GM10248 (cell line): ENCODE data around the gene AIMP2.
"Not testable (repeated sequence)": the region's sequence is repeated elsewhere in the genome, so short reads cannot be mapped to it uniquely, and the experiment has no call there.

Source experiments
- CTCF ChIA-PET: fragments of 300-600 bp; sonication (Branson Sonifier 250); formaldehyde crosslinking; extraction: SDS; loops from one replicate; lab custom pipeline; 2021; ENCODE audit warnings: antibody characterized with exemption; lab: Yijun Ruan, JAX
- POLR2A ChIA-PET: fragments of 350-650 bp; sonication (Branson Sonifier 250); formaldehyde crosslinking; extraction: SDS; loops from one replicate; lab custom pipeline; 2020; ENCODE audit warnings: antibody characterized with exemption; lab: Yijun Ruan, JAX
- DNase-seq: peaks from one replicate; pipeline ENCODE4 v3.0.0; 2012; ENCODE audit errors: extremely low spot score
- TF ChIP-seq, protein P1 (sequence below): IDR thresholded peaks from 2 replicates; pipeline ENCODE4 v1.5.1; 2012; ENCODE audit warnings: mild to moderate bottlenecking, low read depth; ENCODE audit errors: extremely low read depth, missing control alignments, control extremely low read depth

AIMP2 gene

DNA sequence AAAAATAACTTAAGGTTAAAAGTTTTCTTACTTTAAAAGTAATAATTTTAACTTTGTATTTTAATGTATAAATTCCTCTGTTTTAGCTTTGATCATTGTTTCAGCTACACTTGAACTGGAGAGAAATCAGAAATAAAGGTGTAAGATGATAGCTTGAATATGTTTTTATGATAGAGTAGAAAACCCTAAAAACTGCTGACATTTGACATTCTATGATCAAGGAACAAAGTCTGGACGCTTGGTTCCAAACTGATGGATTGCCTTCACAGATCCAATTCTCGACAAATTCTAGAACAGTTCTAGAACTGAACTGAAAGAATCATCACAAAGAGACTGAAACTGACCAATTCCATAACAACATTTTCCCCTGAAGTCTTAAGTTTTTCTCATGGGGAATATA, 21.9 kb downstream of the AIMP2 start, which contains the start of gene ANKRD61:
TSS of gene ANKRD61 (plus strand) at position 389 of the 400 bp plus-strand sequence. CDS start at position 389, 0 bp downstream.
- TF ChIP-seq, protein P1, sequence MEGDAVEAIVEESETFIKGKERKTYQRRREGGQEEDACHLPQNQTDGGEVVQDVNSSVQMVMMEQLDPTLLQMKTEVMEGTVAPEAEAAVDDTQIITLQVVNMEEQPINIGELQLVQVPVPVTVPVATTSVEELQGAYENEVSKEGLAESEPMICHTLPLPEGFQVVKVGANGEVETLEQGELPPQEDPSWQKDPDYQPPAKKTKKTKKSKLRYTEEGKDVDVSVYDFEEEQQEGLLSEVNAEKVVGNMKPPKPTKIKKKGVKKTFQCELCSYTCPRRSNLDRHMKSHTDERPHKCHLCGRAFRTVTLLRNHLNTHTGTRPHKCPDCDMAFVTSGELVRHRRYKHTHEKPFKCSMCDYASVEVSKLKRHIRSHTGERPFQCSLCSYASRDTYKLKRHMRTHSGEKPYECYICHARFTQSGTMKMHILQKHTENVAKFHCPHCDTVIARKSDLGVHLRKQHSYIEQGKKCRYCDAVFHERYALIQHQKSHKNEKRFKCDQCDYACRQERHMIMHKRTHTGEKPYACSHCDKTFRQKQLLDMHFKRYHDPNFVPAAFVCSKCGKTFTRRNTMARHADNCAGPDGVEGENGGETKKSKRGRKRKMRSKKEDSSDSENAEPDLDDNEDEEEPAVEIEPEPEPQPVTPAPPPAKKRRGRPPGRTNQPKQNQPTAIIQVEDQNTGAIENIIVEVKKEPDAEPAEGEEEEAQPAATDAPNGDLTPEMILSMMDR = no peak
- POLR2A ChIA-PET = no interaction called here
- DNase-seq = no peak
- CTCF ChIA-PET = interaction anchor here (2.2 kb wide), 2 partner anchors 10 to 15 kb away, joined by 5 to 7 read pairs; no protein-coding TSS in a partner anchor

- ChIA-PET POLR2A (no interaction called here), CTCF (interaction anchor here (1.5 to 2.2 kb wide), 3 partner anchors 11 to 16 kb away, joined by 4 to 7 read pairs (median 5); no protein-coding TSS in a partner anchor)
- no peak for DNase-seq
- TF ChIP-seq, protein P1 = no peak
These were observed 22.5 kb downstream of the AIMP2 start for GRCh38 chr7:6031567-6031966.

GRCh38 chr7:6032167-6032566, 23.1 kb downstream of the AIMP2 start:
- TF ChIP-seq, protein P1 = no peak
- no peak for DNase-seq
- POLR2A ChIA-PET = no interaction called here
- CTCF ChIA-PET = interaction anchor here (1.4 to 2.2 kb wide), 4 partner anchors 9 to 17 kb away, joined by 4 to 7 read pairs (median 5); no protein-coding TSS in a partner anchor

GRCh38 chr7:6032641-6033040, 23.6 kb downstream of the AIMP2 start:
- TF ChIP-seq, protein P1 = no peak
- POLR2A ChIA-PET = no interaction called here
- DNase-seq = no peak
- CTCF ChIA-PET = interaction anchor here (1.4 to 1.5 kb wide), 2 partner anchors 9 to 12 kb away, joined by 4 to 5 read pairs; no protein-coding TSS in a partner anchor

DNA sequence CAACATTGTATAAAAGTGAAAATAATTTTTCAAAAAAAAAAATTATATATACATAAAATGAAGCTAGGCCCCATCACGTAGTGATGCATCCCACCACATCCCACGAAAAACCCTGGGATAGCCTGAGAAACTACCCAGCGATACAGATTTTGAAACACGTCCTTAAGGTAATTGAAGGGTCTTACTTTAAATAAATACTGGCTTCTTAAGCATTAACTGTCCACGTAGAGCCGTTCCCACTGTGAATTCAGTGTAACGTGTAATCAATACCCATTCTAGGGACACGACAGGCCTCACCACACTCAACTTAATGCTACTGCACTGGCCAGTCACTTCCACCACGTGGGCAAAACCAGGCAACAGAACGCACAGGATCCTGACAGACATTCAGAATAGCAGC, 26.1 kb downstream of the AIMP2 start:
- CTCF ChIA-PET = no interaction called here
- DNase-seq = no peak
- TF ChIP-seq, protein P1 = no peak
- POLR2A ChIA-PET = no interaction called here

DNA sequence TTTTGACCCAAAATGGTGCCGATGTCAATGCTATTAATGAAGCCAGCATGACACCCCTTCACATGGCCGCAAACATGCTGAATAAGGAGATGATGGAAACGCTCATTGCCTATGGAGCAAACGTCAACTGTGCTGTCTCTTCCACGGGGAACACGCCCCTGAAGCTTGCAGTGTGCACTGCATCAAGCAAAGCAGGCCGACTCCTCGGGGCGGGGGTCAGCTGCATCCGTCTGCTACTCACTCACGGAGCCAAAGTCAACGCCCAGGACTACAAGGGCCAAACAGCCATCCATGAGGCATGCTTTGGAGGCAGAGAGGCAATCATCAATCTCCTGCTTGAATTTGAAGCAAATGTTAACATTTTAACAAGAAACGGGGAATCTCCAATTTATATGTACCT, 26.6 kb downstream of the AIMP2 start:
- no peak for DNase-seq
- ChIA-PET POLR2A (no interaction called here), CTCF (no interaction called here)
- TF ChIP-seq, protein P1 = no peak

DNA sequence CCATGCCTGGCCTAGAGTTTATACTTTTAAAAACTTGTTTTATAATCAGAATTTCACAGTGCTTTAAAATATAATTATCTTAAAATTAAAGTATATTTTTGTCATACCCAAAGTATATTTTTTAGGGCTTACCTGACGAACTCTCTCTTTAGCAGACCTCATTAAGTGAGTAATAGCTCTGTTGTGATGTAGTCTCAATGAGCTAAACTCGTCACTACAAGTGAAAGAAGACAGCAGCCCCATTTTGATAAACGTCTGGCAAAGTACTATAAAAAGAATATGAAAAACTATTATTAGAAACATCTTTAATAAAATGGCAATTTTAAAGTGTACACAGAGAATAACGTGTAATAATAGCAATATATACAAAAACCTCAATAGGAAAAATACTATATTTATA, 40.7 kb downstream of the AIMP2 start:
- TF ChIP-seq, protein P1 = no peak
- ChIA-PET POLR2A (no interaction called here), CTCF (interaction anchor here (1.0 kb wide), 1 partner anchor 9 kb away, joined by 3 read pairs; no protein-coding TSS in a partner anchor)
- DNase-seq = no peak

- DNase-seq, POLR2A ChIA-PET, CTCF ChIA-PET: not testable (repeated sequence)
These were observed 42.1 kb downstream of the AIMP2 start for GRCh38 chr7:6051185-6051584.
